ENCODE results near the gene RBM25. TPM values are rescaled to one million over a fixed set of nuclear protein-coding genes. Genes with fewer than 3 reads are reported as not detected.
A peak's percentile ranks its signal among the peaks of the same experiment; 100 is the strongest.
"Not testable (repeated sequence)": the region's sequence is repeated elsewhere in the genome, so short reads cannot be mapped to it uniquely, and the experiment has no call there.

Gene RBM25
- total RNA-seq (10 to 100 TPM; 79.9 to 83.9 TPM), polyA plus RNA-seq (10 to 100 TPM; 25.2 to 57.3 TPM)
- long read RNA-seq, donor 1, transcript RBM25-203 (9 exons, 2,470 nt) = major isoform, 5 of 76 reads
- long read RNA-seq, donor 1, partial matches to known transcripts = 58 of 76 reads
- long read RNA-seq, donor 1, other reads (novel, unspliced or antisense) = 13 of 76 reads
- long read RNA-seq, donor 2, partial matches to known transcripts = 45 of 51 reads
- long read RNA-seq, donor 2, other reads (novel, unspliced or antisense) = 2 of 51 reads

DNA sequence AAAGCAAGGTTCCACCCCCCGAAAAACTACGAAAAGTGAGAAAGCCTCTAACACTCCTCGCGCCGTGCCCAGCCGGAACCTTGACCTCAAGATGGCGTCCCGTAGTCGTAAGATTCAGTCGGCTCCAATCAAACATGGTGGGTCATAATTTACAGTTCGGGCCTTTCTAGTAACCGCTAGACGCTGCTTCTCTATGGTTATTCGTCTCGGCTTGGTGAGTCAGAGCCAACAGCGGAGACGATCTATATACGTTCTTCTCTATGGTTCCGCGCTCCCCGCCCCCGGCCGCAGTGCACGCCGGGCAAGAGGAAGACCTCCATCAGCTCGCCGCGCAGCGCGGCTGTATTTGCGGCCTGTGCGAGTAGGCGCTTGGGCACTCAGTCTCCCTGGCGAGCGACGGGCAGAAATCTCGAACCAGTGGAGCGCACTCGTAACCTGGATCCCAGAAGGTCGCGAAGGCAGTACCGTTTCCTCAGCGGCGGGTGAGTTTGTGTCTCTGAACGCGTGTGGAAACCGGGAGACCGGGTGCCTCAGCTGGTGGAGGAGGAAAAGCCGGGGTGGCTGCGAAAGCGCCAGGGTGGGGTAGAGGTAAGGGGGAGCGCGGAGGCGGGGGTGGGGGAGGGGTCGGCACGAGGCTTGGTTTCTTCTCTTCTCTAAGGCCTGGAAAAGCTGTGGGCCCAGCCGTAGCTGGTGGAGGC, at the start of gene RBM25:
TSS of gene RBM25 (plus strand) at position 311 of the 698 bp plus-strand sequence. CDS start 13,108 bp downstream, outside the sequence.
- H3K9me3 ChIP-seq (ENCODE audit: control insufficient read depth, low read length) = no peaks in the 10 kb centered on the region
- ATAC-seq (ENCODE audit: low FRiP score) = peak; percentile 100
- WGBS, 2 donors = 0 to 1% methylated on average over 54 to 57 of the region's 57 CpGs

GRCh38 chr14:73011189-73011588, 47.1 kb upstream of the RBM25 start:
- WGBS, 2 donors = 92% methylated on average over 7 of the region's 7 CpGs
- H3K4me1 ChIP-seq (ENCODE audit: control insufficient read depth in 1 of 2, insufficient read depth in 2 of 2, low read length in 2 of 2) = not testable (repeated sequence)

More for the DNA sequence above, at the start of gene RBM25:
- no peaks in the 10 kb centered on the region for H3K27me3 ChIP-seq (ENCODE audit: control insufficient read depth in 1 of 2, insufficient read depth in 2 of 2, low read length in 1 of 2)
- H3K4me1 ChIP-seq (ENCODE audit: control insufficient read depth in 1 of 2, insufficient read depth in 2 of 2, low read length in 2 of 2) = peaks cover 0 to 3% of the 10 kb centered on the region in 2 donors
- DNase-seq = peak; percentile 97
- H3K4me3 ChIP-seq (ENCODE audit: low read length in 2 of 2) = peak within 1 kb of the TSS; percentile 52 to 65
- H3K27ac ChIP-seq (ENCODE audit: low read depth in 1 of 2, low read length in 2 of 2) = peak within 1 kb of the TSS; percentile 83 to 84
- H3K36me3 ChIP-seq (ENCODE audit: control insufficient read depth in 1 of 2, insufficient read depth in 2 of 2, low read length in 1 of 2) = no peaks in the 10 kb centered on the region
- intact Hi-C loops (cut with DNase I) = no loop called here

GRCh38 chr14:73014105-73014504, 44.2 kb upstream of the RBM25 start:
- Histone ChIP-seq H3K27ac (ENCODE audit: low read depth in 1 of 2, low read length in 2 of 2) (no peak overlapping the region), H3K4me3 (ENCODE audit: low read length in 2 of 2) (no peak overlapping the region), H3K27me3 (ENCODE audit: control insufficient read depth in 1 of 2, insufficient read depth in 2 of 2, low read length in 1 of 2) (no peaks in the 10 kb centered on the region), H3K4me1 (ENCODE audit: control insufficient read depth in 1 of 2, insufficient read depth in 2 of 2, low read length in 2 of 2) (peaks cover 0 to 2% of the 10 kb centered on the region in 2 donors), H3K36me3 (ENCODE audit: control insufficient read depth in 1 of 2, insufficient read depth in 2 of 2, low read length in 1 of 2) (no peaks in the 10 kb centered on the region), H3K9me3 (ENCODE audit: control insufficient read depth, low read length) (no peaks in the 10 kb centered on the region)
- 92 to 94% methylated on average over 2 of the region's 2 CpGs for WGBS, 2 donors
- DNase-seq = no peak
- intact Hi-C loops (cut with DNase I) = no loop called here
- no peak for ATAC-seq (ENCODE audit: low FRiP score)

More at GRCh38 chr14:73011189-73011588, 47.1 kb upstream of the RBM25 start:
- H3K9me3 ChIP-seq (ENCODE audit: control insufficient read depth, low read length); ATAC-seq (ENCODE audit: low FRiP score); H3K27me3 ChIP-seq (ENCODE audit: control insufficient read depth in 1 of 2, insufficient read depth in 2 of 2, low read length in 1 of 2); intact Hi-C loops (cut with DNase I); DNase-seq; H3K36me3 ChIP-seq (ENCODE audit: control insufficient read depth in 1 of 2, insufficient read depth in 2 of 2, low read length in 1 of 2); H3K27ac ChIP-seq (ENCODE audit: low read depth in 1 of 2, low read length in 2 of 2); H3K4me3 ChIP-seq (ENCODE audit: low read length in 2 of 2): not testable (repeated sequence)

DNA sequence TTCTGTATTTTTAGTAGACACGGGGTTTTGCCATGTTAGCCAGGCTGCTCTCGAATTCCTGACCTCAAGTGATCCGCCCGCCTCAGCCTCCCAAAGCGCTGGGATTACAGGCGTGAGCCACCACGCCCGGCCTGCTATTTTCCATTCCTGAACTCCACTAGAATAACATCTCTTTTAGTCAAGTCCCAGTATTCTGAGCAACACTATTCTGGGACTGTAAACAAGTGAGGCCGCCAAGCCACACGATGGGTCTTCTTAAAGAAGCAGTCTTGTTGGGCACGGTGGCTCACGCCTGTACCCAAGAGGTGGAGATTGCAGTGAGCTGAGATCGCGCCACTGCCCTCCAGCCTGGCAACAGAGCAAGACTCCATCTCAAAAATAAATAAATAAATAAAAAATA, 42.8 kb upstream of the RBM25 start:
- H3K9me3 ChIP-seq (ENCODE audit: control insufficient read depth, low read length); ATAC-seq (ENCODE audit: low FRiP score); intact Hi-C loops (cut with DNase I); H3K27me3 ChIP-seq (ENCODE audit: control insufficient read depth in 1 of 2, insufficient read depth in 2 of 2, low read length in 1 of 2); H3K4me3 ChIP-seq (ENCODE audit: low read length in 2 of 2); H3K36me3 ChIP-seq (ENCODE audit: control insufficient read depth in 1 of 2, insufficient read depth in 2 of 2, low read length in 1 of 2); H3K27ac ChIP-seq (ENCODE audit: low read depth in 1 of 2, low read length in 2 of 2); H3K4me1 ChIP-seq (ENCODE audit: control insufficient read depth in 1 of 2, insufficient read depth in 2 of 2, low read length in 2 of 2); DNase-seq: not testable (repeated sequence)
- 90 to 92% methylated on average over 14 of the region's 14 CpGs for WGBS, 2 donors

GRCh38 chr14:73016011-73016410, 42.3 kb upstream of the RBM25 start:
- H3K27me3 ChIP-seq (ENCODE audit: control insufficient read depth in 1 of 2, insufficient read depth in 2 of 2, low read length in 1 of 2); H3K4me1 ChIP-seq (ENCODE audit: control insufficient read depth in 1 of 2, insufficient read depth in 2 of 2, low read length in 2 of 2); ATAC-seq (ENCODE audit: low FRiP score); H3K36me3 ChIP-seq (ENCODE audit: control insufficient read depth in 1 of 2, insufficient read depth in 2 of 2, low read length in 1 of 2); H3K4me3 ChIP-seq (ENCODE audit: low read length in 2 of 2); H3K9me3 ChIP-seq (ENCODE audit: control insufficient read depth, low read length); DNase-seq; H3K27ac ChIP-seq (ENCODE audit: low read depth in 1 of 2, low read length in 2 of 2); intact Hi-C loops (cut with DNase I): not testable (repeated sequence)
- 92 to 97% methylated on average over 10 of the region's 10 CpGs for WGBS, 2 donors

DNA sequence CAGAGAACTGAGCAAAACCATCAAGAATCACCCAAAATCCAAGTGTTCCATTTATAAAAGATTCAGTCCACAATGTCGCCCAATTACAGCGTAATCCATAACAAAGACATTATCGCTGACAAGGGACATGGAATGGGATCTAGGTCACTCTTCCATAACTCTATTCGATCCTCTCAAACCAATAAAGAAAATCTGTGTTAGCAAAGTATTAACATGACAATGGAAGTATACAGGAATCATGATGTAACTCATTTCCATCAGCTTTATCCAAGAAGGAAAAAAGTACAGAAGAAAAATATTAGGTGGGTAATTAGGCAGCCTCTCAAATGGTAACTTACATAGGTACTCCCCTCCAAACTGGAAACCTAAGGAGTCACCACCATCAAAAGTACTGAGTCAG, 36.3 kb upstream of the RBM25 start:
- 93 to 95% methylated on average over 4 of the region's 4 CpGs for WGBS, 2 donors
- Histone ChIP-seq H3K27ac (ENCODE audit: low read depth in 1 of 2, low read length in 2 of 2) (no peak overlapping the region), H3K27me3 (ENCODE audit: control insufficient read depth in 1 of 2, insufficient read depth in 2 of 2, low read length in 1 of 2) (no peaks in the 10 kb centered on the region), H3K9me3 (ENCODE audit: control insufficient read depth, low read length) (no peaks in the 10 kb centered on the region), H3K36me3 (ENCODE audit: control insufficient read depth in 1 of 2, insufficient read depth in 2 of 2, low read length in 1 of 2) (no peaks in the 10 kb centered on the region), H3K4me1 (ENCODE audit: control insufficient read depth in 1 of 2, insufficient read depth in 2 of 2, low read length in 2 of 2) (peaks cover 0 to 2% of the 10 kb centered on the region in 2 donors), H3K4me3 (ENCODE audit: low read length in 2 of 2) (no peak overlapping the region)
- DNase-seq (no peak), ATAC-seq (ENCODE audit: low FRiP score) (no peak)
- intact Hi-C loops (cut with DNase I) = no loop called here

DNA sequence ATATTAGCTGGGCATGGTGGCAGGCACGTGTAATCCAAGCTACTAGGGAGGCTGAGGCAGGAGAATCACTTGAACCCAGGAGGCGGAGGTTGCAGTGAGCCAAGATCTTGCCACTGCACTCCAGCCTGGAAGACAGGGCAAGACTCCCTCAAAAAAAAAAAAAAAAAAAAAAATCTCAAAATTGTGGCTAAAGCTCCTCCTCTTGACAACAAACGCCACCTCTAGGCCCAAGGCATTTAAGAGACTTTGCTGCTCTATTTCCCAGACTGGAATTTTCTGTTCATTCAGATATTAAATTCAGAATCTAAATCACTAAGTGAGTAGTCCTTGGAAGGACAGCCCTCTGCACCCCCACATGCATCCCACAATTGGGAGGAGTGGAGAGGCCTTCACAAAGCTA, 32.8 kb upstream of the RBM25 start:
- no peak for DNase-seq
- no peak overlapping the region for H3K4me3 ChIP-seq (ENCODE audit: low read length in 2 of 2)
- no peak overlapping the region for H3K27ac ChIP-seq (ENCODE audit: low read depth in 1 of 2, low read length in 2 of 2)

DNA sequence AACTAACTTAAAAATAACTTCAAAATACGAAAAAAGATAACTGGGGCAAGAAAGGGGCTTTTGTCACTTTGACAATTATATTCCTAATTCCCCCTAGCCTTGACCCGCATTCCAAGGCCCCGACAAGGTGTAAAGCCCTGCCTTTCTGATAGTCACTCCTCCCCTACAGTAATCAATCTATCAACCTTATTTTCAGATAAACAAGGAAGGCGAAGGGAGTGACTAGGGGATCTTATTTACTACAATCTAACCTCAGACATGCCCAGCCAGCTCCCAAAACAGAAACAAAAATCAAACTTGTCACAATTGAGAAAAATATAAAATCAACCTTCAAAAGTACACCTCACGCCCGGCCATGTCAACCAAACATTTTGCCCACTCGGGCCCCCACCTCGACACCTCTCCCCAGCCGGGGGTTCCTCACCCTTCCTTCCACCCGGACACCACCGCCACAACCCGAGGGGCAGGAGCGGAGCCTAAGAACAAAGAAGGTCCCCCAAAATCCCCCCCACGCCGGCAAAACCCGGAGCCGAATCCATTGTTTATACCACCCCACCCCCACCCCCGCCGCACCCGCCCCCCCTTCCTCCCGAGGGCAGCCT, 32.0 kb upstream of the RBM25 start:
- Histone ChIP-seq H3K4me3 (ENCODE audit: low read length in 2 of 2) (peak overlapping the region; percentile 80 to 97), H3K9me3 (ENCODE audit: control insufficient read depth, low read length) (no peaks in the 10 kb centered on the region), H3K4me1 (ENCODE audit: control insufficient read depth in 1 of 2, insufficient read depth in 2 of 2, low read length in 2 of 2) (peaks cover 0 to 2% of the 10 kb centered on the region in 2 donors), H3K27me3 (ENCODE audit: control insufficient read depth in 1 of 2, insufficient read depth in 2 of 2, low read length in 1 of 2) (no peaks in the 10 kb centered on the region), H3K36me3 (ENCODE audit: control insufficient read depth in 1 of 2, insufficient read depth in 2 of 2, low read length in 1 of 2) (no peaks in the 10 kb centered on the region), H3K27ac (ENCODE audit: low read depth in 1 of 2, low read length in 2 of 2) (peak overlapping the region in 1 of 2 donors; percentile 38)
- WGBS, 2 donors = 1% methylated on average over 17 to 21 of the region's 21 CpGs
- DNase-seq (no peak), ATAC-seq (ENCODE audit: low FRiP score) (no peak)
- intact Hi-C loops (cut with DNase I) = no loop called here

More for the DNA sequence above, 32.8 kb upstream of the RBM25 start:
- 66 to 82% methylated on average over 3 of the region's 3 CpGs for WGBS, 2 donors
- Histone ChIP-seq H3K4me1 (ENCODE audit: control insufficient read depth in 1 of 2, insufficient read depth in 2 of 2, low read length in 2 of 2) (peaks cover 0 to 2% of the 10 kb centered on the region in 2 donors), H3K9me3 (ENCODE audit: control insufficient read depth, low read length) (no peaks in the 10 kb centered on the region), H3K36me3 (ENCODE audit: control insufficient read depth in 1 of 2, insufficient read depth in 2 of 2, low read length in 1 of 2) (no peaks in the 10 kb centered on the region), H3K27me3 (ENCODE audit: control insufficient read depth in 1 of 2, insufficient read depth in 2 of 2, low read length in 1 of 2) (no peaks in the 10 kb centered on the region)
- no peak for ATAC-seq (ENCODE audit: low FRiP score)
- intact Hi-C loops (cut with DNase I) = no loop called here

Data from aorta (tissue), 5 donors.